ELR (cell line): ENCODE measurements around the gene YPEL2.

ENCODE experiments used
- DNase-seq: peaks from one replicate; pipeline ENCODE4 v3.0.0-alpha.2; 2015; ENCODE audit warnings: low read depth

YPEL2 gene

DNA sequence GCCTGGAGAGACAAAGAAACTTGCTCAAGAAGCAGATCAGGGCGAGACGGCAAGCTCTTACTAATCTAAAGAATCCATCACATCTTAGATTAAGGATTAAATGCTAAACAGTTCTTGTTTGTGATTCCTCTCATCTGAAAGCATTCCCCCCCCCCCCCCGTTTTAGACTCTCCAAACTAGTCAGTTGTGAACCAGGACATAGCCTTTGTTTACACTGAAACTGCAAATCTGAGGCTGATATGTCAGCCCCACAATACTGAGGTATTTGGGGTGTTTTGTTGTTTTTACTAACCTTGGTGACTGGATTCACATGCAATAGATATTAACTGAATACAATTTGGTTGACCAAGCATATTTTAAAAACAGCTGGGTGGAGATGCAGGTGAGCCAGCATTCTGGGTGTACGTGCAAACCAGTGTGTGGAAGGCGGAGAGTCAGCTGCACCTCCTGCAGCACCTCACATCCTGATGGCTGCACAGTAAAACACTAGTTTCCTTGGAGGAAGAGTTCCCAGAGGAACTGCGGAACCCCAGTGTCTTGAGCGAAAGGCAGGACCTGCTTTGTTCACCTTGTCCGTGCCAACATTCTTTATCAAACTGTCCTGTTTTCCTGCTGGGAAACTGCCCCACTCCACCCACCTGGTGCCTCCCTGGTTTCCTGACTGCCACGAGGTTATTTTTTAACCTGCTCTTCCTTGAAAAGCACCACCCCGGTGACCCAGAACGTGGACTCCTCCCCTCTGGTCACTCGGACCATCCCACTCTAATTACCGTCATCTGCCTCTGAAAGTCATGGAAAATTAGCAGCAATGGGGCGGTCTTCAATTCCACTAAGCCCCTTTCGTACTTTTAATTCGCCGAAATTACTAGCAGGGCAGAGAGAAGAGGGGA, 1.2 kb upstream of the YPEL2 start:
- DNase-seq = no peak

DNA sequence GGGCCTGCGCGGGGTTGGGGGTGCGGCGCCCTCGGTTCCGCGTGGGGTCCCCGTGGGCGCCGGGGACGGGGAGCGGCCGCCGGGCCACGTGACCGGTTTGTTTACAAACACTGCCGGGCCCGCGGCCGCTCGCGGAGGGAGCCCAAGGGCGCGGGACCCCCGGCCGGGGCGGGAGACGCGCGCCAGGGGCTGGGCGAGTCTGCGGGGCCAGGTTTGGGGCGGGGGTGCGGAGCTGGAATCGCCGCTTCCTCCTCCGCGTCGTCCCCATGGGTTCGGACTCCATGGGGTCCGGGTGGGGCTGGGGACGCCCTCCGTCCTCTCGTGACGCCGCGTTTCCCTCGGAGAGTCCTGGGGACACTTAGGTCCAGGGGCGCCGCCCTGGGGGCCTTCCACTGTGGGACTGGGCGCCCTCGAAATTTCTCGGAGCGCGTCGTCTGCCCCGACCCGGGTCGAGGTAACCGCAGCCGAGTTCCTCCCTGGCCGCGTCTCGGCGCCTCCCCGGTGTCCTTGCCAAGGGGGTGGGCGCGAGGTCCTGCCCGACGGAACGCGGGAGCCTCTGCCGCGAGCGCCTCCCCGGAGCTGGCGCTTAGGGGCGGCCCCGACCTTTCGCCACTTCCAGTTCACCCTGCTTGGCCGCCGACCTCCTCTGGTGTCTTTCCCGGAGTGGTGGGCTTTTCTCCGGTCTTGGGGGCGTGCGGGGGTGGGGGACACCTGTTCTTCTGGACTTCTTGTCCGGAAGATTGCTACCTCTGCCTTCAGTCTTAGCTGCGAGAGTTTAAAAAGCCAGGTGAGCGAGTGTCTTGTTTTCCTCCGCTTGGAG, 684 bp downstream of the YPEL2 start:
- peak; percentile 47 for DNase-seq

DNA sequence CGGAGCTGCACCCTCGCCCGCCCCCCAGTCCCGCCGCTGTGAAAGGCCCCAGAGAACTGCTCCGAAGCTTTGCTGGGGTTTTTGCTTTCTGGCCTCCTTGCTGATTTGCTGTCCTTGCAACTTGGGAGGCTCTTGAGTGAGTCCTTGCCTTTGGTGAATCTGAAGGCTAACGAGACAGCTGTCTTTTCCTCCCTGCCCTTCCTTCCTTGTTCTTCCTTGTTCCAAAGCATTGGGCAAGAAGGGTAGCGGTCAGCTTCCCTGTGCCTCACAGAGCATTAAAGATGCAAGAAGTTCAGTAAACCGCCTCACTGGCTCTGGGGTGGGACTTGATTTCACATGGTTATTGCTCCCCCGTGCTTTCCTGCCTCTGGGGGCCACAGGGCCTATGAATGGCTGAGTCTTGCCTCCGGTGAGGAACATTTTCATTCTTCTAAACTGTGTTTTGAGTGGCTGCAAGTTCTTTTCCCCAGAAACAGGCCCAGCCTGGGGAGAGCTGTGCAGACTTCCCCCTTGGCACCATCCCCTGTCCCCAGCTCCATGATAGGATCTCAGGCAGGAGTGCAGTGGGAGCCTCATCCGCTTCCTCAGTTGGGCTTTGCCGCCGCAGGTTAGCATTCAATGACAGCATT, 1.4 kb downstream of the YPEL2 start:
- DNase-seq = peak; percentile 20

DNA sequence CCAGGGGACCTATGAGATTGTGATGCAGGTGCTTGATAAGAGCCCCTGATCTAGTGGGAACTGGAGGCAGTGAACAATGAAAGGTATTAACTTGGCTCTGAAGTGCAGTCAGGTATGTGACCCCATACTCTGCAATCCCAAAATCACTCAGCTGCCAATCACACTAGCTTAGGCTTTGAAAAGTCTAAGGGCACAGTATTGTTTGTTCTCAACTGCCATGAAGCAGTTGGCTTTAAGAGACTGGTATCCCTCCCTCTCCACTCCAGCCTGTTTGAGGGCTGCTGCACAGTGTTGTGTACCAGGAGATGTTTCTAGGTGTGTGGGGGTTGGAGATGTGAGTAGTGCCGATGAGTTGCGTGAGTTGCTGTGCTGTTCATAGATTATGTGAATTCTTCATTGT, 2.4 kb downstream of the YPEL2 start:
- no peak for DNase-seq

DNA sequence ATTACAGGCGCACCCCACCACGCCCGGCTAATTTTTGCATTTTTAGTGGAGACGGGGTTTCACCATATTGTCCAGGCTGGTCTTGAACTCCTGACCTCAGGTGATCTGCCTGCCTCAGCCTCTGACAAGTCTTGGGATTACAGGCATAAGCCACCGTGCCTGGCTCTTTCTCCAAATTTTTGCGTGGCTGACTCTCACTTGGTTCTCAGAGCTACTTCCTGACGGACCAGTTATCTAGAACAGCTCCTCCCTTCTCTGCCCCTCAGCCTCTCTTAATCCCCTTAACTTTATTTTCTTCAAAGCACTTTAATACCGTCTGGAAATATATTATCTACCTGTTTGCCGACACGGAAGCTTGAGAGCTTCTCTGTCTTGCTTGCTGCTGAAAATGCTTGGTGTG, 4.2 kb downstream of the YPEL2 start:
- DNase-seq = no peak

DNA sequence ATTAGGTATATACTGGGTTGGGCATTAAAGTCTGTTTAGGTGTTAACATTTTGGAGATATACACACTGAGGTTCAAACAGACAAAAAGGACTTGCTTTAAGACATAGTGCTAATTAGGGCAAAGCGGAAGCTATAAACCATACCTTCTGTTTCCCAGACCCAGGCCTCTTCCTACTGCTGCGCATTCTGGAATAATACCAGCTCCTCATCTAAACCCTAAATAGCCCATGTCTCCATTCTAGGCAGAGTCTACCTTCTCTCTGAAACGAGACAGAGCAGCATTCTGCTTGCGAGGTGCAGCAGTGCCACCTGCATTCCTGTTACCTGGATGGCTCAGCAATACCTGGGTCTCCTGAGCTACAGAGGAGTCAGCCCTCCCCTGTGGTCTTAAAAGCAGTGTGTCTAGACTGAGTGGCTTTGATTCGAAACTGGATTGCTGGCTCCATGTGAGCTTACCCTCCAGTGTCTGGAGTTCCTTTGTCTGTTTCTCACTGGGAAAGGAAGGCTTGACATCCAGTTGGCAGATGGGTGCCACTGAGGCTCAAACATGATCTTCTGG, 6.4 kb downstream of the YPEL2 start:
- no peak for DNase-seq

DNA sequence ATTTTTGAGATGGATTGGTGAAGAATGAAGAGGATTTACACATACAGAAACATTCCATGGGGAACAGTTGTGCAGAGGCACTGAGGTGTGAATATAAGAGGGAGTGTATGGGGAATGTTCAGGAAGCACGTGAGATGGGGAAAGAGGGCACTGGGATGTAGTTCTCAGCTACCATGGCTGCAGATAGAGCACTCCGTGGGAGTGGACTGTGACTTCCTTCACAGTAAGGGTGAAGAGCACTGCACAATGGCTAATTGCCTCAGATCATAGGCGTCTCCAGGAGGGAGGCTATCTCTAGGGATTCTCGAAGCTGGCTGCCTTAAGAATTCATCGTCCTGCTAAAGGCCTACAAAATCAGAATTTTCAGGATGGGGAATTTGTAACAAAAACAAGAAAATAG, 7.0 kb downstream of the YPEL2 start:
- no peak for DNase-seq

DNA sequence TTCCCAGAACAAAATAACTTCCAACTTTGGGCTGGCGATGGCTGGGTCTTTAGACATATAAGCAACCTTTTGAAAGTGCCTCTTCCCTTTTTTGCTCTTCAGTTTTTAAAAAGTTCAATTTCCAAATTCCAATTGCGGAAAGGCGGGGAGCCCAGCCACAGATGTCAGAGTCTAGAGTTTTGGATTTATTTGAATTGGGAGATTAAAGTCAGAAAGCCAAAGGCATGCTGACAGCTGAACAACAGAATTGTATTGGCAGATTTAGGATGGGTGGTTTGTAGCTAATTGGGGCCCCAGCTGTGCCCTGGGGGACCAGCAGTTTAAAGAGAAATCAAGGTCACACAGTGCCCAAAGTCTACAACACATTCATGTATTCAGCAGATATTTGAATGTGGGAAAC, 10.5 kb downstream of the YPEL2 start:
- DNase-seq = no peak

DNA sequence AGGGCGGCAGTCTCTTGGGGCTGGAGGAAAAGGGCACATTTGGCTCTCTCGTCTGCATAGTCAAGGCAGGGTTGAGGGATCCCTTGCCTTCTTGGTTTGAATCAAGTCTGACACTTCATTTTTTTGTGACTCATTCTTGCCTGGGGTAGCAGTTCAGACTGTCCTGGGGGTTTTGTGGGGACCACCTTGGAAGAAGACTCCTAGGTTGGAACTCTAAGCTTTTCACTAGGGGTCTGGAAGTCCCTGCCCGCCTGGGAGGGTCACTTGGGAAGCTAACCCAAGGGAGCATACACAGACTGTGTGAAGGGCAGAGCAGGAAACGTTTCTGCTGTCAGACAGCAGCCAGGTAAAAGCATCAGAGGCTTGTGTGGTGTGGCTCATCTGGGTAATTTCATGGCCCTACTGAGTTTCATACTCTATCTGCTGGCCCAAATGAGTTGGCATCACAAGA, 11.3 kb downstream of the YPEL2 start:
- no peak for DNase-seq

DNA sequence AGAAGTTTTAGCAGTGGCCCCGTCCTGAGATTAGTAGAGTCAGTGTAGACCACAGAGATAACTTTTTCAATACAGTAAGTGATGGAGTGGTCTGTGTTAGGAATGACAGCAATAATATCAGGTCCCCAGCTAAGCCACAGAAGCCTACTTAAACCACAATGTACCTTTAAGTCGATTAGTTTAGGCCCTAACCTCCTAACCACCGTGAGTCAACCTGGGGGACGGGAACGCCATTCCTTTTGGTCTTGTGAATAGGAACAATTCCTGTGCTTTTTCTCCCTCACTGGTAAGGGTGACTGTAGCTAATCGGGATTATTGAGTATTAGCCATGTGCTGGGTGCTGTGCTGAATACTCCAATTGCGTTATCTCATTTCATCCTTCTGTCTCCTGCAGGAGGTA, 14.0 kb downstream of the YPEL2 start:
- DNase-seq = no peak

DNA sequence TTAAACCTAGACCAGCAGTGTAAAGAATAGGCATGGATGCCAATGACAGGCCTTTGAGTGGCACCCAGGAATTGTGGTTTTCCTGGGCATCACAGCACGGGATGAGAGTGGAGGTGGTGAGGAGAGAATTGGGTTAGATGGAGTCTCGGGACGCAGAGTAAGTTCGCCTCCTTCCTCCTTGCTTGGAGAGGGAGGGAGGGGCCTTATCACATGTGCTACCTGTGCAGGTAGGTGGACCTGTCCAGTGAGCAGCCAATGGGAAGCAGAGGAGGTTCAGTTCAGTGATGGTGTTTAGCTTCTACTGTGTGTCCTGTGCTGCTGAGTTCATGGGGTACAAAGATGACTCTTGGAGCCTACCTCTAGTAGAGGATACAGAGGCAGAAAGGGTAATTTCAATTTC, 14.9 kb downstream of the YPEL2 start:
- no peak for DNase-seq

DNA sequence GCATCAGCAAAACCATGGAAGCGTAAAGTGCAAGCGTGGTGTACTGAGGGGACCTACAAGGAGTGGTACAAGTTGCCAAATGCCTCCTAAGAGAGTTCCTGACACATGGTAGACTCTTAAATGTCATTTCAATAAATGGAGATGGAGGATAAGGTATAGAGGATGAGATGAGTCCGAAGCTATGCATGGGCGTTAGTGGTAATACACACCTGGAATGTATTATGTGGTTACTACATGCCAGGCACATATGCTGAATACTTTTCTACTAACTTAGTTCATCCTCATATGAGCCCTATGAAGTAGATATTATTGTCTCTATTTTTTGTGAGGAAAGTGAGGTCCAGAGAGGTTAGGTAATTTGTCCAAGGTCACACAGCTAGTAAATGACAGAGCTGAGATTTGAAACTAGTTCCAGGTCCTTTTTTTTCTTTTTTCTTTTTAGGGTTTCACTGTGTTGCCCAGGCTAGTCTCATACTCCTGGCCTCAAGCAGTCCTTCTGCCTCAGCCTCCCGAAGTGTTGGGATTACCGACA, 15.5 kb downstream of the YPEL2 start:
- DNase-seq = no peak

DNA sequence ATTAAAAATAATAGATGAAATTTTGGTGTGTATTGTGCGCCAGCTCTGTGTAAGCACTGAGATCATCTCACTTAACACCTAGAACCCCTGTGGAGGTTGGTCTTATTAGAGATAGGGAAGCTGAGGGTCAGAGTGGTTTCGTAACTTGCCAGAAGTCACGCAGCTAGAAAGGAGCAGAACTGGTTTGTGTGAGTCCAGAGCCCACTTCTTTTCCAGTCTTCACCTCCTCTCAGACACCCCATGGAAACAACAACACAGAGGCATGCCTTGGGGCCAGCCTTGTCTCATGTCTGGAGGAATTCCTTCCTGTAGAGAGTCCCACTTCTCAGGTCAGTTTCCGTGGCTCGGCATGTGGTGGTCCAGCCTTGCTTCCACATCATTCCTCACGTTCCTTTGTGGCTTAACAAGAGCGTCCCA, 16.5 kb downstream of the YPEL2 start:
- no peak for DNase-seq

DNA sequence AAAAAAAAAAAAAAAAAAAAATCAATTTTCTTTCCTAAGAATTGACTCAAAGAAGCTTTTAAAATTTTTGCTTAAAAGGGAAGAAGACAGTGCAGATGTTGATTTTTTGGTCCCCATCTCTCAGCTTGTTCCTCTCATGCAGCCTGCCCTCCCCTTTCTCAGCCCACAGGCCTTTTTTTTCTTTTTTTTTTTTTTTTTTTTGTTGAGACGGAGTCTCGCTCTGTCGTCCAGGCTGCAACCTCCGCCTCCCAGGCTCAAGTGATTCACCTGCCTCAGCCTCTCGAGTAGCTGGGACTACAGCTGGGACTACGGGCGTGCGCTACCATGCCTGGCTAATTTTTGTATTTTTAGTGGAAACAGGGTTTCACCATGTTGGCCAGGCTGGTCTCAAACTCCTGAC, 17.7 kb downstream of the YPEL2 start:
- no peak for DNase-seq

DNA sequence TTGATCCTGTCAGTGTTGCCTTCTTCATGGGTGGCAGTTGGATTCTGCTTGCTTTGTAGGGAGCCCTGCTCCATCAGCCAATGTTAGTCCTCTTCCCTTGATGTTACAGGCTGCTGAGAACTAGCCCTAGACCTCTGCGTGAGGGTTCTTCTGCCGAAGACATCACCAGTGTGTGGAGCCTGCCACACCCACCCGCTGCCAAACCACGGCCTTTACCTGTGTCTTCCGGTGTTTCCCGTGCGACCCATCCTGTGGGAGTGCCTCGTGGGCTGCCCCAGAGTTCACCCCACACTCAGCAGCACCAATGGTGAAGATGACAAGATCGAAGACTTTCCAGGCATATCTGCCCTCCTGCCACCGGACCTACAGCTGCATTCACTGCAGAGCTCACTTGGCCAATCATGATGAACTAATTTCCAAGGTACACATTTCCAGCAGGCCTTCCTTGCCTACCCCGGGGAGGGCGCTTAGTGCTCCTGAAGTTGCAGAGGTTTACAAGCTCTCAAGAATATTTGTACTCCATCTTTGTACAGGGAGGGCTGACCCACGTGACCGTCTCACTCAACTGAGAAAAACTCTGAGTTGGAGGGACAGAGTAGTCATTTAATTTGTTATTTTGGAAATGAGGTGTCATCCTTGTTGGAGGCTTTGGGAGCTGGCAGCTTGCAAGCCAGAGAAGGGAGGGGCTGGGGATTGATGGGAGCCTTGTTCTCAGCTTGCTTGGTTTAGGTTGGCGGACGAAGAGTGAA, 21.8 kb downstream of the YPEL2 start:
- no peak for DNase-seq

DNA sequence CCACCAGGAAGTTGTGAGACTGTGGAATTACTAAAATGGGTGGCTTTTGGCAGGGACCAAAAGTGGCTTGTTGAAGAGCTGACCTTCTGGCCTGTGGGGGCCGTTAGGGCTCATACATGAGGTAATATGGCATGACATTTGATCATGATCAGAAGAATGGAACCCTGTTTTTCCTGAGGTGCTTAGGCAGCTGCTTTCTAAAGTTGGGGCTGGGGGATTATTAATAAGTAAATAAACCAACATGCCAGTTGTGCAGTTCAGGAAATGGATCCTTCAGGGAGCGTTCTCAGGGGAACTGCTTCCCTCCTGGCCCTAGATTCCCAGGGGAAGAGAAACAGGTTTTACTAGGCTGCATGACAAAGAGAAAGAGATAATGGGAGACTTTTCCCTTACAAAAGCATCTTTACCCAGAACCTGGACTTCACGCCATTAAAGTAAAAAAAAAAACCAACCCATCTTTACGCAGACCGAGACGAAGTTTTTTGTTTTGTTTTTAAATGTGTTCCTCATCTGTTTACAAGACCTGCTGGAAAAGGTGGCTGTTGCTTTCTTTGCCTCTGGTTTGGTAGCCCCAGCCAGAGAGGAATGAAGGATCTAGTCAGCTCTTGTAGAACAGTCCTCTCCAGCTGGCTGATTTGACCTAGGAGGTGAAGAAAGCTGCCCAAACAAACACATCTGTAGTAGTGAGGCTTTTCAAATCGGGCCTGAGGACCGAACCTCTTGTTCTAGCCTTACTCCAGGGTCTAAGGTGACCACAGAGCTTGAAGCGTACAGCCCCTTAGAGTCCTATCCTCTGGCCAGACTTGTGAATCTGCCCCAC, 22.7 kb downstream of the YPEL2 start:
- no peak for DNase-seq

DNA sequence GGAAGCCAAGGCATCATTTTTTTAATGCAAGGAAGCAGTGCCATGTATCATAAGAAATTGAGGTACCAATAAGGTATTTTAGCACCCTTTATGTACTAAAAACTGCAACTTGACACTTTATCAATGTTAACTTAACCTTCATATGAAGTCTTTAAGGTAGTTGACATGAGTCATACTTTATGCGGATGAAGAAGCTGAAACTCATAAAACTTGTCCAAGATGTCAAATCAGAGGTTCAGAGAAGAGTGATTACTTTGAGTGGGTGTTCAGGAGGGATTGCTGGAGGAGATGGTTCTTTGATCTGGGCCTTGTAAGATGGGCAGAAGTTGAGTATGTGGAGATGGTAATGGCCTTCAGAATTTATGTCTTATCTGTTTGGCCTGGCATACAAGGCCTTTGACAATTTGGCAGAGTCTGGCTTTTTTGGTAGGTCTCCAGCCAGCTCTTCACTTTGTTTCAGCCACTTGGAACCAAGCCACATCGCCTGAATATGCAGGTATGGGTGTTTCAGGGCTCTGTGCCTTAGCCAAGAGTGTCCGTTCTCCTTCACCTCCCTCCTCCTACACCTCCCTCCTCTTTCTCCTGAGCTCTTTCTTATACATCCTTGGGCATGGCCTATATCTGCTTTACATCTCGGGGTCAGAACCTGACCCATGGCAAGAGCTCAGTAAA, 23.7 kb downstream of the YPEL2 start:
- peak; percentile 19 for DNase-seq

DNA sequence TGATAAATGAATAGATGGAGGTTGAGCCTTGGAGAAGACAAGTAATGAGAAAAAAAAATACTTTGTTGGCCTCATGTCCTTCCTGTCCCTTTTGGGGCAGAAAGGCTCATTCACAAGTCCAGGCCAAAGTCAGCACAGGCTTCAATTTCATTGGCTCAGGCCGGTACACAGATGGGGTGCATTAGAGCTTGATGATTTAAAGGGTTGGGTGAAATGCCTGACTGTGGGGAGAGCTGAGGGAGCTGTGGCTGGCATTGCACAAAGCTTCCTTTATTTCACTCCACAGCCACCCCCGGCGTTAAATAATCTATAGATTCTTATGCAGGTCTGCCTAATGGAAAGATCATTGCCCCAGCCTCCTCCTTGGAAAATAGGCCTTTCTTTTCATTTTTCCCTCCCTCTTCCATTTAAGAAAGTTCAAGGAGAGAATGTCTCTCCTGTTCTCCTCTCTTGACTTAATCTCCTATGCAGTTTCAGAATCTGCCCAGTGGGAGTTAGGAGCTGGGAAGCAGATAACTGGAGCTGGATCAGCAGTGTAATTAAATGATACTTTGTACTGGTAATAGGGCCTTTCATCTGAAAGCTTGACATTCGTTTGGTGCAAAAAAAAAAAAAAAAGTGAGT, 24.4 kb downstream of the YPEL2 start:
- no peak for DNase-seq

DNA sequence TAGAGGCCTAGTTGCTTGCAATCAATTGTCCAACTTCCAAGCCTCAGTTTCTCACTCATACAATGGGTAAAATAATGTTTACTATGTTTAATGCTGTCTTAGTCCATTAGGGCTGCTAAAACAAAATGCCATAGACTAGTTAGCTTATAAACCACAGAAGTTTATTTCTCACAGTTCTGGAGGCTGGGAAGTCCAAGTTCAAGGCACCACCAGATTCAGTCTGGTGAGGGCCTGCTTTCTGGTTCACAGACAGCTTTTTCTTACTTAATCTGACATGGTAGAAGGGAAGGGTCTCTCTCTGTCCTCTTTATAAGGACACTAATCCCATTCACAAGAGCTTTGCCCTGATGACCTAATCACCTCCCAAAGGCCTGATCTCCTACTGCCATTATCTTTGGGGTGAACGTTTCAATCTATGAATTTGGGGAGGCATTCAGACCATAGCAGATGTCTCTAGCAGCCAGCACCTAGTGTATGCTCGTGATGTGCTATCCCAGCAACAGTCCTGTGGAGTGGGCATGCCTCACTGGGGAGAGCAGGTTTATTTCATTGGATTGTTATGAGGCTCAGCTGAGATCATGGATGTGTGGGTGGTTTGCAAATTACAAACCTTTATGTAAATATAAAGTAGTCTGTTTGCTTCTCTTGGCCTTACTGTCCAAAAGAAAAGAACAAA, 25.2 kb downstream of the YPEL2 start:
- DNase-seq = no peak
